ENCODE measurements around the gene AK5.

Gene AK5

GRCh38 chr1:77360256-77360655 is 78.4 kb downstream of the AK5 start:
- H3K4me2 ChIP-seq (ENCODE audit: low read depth, low read length, poor library complexity, severe bottlenecking), result no peak overlapping the region

GRCh38 chr1:77361621-77362020 is 79.8 kb downstream of the AK5 start:
- Histone ChIP-seq H3K36me3 (ENCODE audit: insufficient read depth, low read length) (no peaks in the 10 kb centered on the region), H4K20me1 (ENCODE audit: insufficient read depth, low read length, poor library complexity, severe bottlenecking) (no peaks in the 10 kb centered on the region), H3K9me2 (replicated peaks; ENCODE audit: low read depth, low read length) (no peaks in the 10 kb centered on the region), H3K9me3 (ENCODE audit: insufficient read depth, low read depth, low read length) (no peaks in the 10 kb centered on the region), H3K79me2 (ENCODE audit: insufficient read depth, low read length) (no peaks in the 10 kb centered on the region), H2AFZ (ENCODE audit: low read length) (no peak overlapping the region), H3K9ac (ENCODE audit: low read depth, low read length, poor library complexity, severe bottlenecking) (no peak overlapping the region), H3K4me1 (ENCODE audit: insufficient read depth, low read length, poor library complexity, severe bottlenecking) (no peaks in the 10 kb centered on the region), H3F3A (ENCODE audit: low read depth) (no peaks in the 10 kb centered on the region), H3K4me2 (ENCODE audit: low read depth, low read length, poor library complexity, severe bottlenecking) (no peak overlapping the region), H3K4me3 (ENCODE audit: low read length, poor library complexity, severe bottlenecking) (no peak overlapping the region), H3K27me3 (ENCODE audit: insufficient read depth, low read length, poor library complexity, severe bottlenecking) (no peaks in the 10 kb centered on the region)
- TF ChIP-seq EZH2phosphoT487 (IDR thresholded peaks at IDR 0.05; ENCODE audit: borderline replicate concordance) (no peak), CTCF (conservative IDR thresholded peaks at IDR 0.05; ENCODE audit: low read length) (no peak)

More at GRCh38 chr1:77360256-77360655, 78.4 kb downstream of the AK5 start:
- H3F3A ChIP-seq (ENCODE audit: low read depth), result no peaks in the 10 kb centered on the region
- H3K9ac ChIP-seq (ENCODE audit: low read depth, low read length, poor library complexity, severe bottlenecking), result no peak overlapping the region
- TF ChIP-seq EZH2phosphoT487 (IDR thresholded peaks at IDR 0.05; ENCODE audit: borderline replicate concordance) (no peak), CTCF (conservative IDR thresholded peaks at IDR 0.05; ENCODE audit: low read length) (no peak)
- H2AFZ ChIP-seq (ENCODE audit: low read length), result no peak overlapping the region; the same call in 1 of the 2 replicates
- no peak overlapping the region for H3K4me3 ChIP-seq (ENCODE audit: low read length, poor library complexity, severe bottlenecking)
- H3K36me3 ChIP-seq (ENCODE audit: insufficient read depth, low read length), result no peaks in the 10 kb centered on the region
- no peaks in the 10 kb centered on the region for H3K79me2 ChIP-seq (ENCODE audit: insufficient read depth, low read length)
- H3K27me3 ChIP-seq (ENCODE audit: insufficient read depth, low read length, poor library complexity, severe bottlenecking), result no peaks in the 10 kb centered on the region
- no peaks in the 10 kb centered on the region for H3K9me3 ChIP-seq (ENCODE audit: insufficient read depth, low read depth, low read length)
- no peaks in the 10 kb centered on the region for H4K20me1 ChIP-seq (ENCODE audit: insufficient read depth, low read length, poor library complexity, severe bottlenecking)
- H3K4me1 ChIP-seq (ENCODE audit: insufficient read depth, low read length, poor library complexity, severe bottlenecking), result no peaks in the 10 kb centered on the region
- no peaks in the 10 kb centered on the region for H3K9me2 ChIP-seq (replicated peaks; ENCODE audit: low read depth, low read length)

GRCh38 chr1:77370161-77370560 is 88.3 kb downstream of the AK5 start:
- H3F3A ChIP-seq (ENCODE audit: low read depth), result no peaks in the 10 kb centered on the region
- H4K20me1 ChIP-seq (ENCODE audit: insufficient read depth, low read length, poor library complexity, severe bottlenecking), result no peaks in the 10 kb centered on the region
- H3K79me2 ChIP-seq (ENCODE audit: insufficient read depth, low read length), result no peaks in the 10 kb centered on the region
- no peak overlapping the region for H3K9ac ChIP-seq (ENCODE audit: low read depth, low read length, poor library complexity, severe bottlenecking)
- H3K4me1 ChIP-seq (ENCODE audit: insufficient read depth, low read length, poor library complexity, severe bottlenecking), result no peaks in the 10 kb centered on the region
- H3K27me3 ChIP-seq (ENCODE audit: insufficient read depth, low read length, poor library complexity, severe bottlenecking), result no peaks in the 10 kb centered on the region
- no peak for TF ChIP-seq CTCF (conservative IDR thresholded peaks at IDR 0.05; ENCODE audit: low read length)
- no peak for TF ChIP-seq EZH2phosphoT487 (IDR thresholded peaks at IDR 0.05; ENCODE audit: borderline replicate concordance)
- no peaks in the 10 kb centered on the region for H3K9me2 ChIP-seq (replicated peaks; ENCODE audit: low read depth, low read length)
- H3K4me2 ChIP-seq (ENCODE audit: low read depth, low read length, poor library complexity, severe bottlenecking), result no peak overlapping the region
- peak overlapping the region; percentile 63 for H2AFZ ChIP-seq (ENCODE audit: low read length)
- H3K36me3 ChIP-seq (ENCODE audit: insufficient read depth, low read length), result no peaks in the 10 kb centered on the region
- H3K4me3 ChIP-seq (ENCODE audit: low read length, poor library complexity, severe bottlenecking), result no peak overlapping the region
- H3K9me3 ChIP-seq (ENCODE audit: insufficient read depth, low read depth, low read length), result no peaks in the 10 kb centered on the region

All from Loucy (cell line).